DND-41 (cell line): ENCODE measurements around the gene KAT2B.

Source experiments
- CTCF ChIP-seq: IDR thresholded peaks from 2 replicates; pipeline ENCODE4 v1.5.1; 2012; ENCODE audit warnings: borderline replicate concordance, low read length, moderate library complexity, mild to moderate bottlenecking; ENCODE audit not compliant: poor library complexity, severe bottlenecking; ENCODE audit errors: extremely low read depth
- EZH2 ChIP-seq: IDR thresholded peaks from 3 replicates; pipeline ENCODE4 v1.6.1; 2012; ENCODE audit warnings: borderline replicate concordance, low read depth, mild to moderate bottlenecking, moderate library complexity, low read length, inconsistent platforms; ENCODE audit not compliant: severe bottlenecking

GRCh38 chr3:20071175-20071574 lies 30.9 kb downstream of the KAT2B start:
- TF ChIP-seq CTCF (no peak), EZH2 (no peak)
